ENCODE results near the gene GUCA1A.

GUCA1A gene

DNA sequence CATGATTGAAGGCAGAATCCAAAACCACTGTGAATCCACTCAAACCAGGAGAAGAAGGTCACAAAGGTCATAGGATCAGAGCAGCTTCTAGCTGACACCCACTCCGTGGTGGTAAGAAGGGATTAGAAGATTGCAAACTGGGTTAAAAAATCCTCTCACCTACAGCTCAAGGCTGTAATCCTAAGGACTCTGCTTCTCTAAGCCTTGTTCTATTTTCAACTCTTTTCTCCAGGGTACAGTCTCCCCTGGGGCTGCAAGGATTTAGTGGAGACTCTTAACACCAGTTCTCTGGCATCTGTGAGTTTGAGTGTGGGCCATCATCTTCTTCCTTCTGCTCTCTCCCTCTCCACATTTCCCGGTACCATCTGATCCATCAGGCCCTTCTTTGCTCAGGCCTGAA lies at the start of gene GUCA1A:
TSS of gene GUCA1A (plus strand) at position 264 of the 400 bp plus-strand sequence. CDS start 250 bp downstream, outside the sequence.
- no peak for DNase-seq (ENCODE audit: low spot score)

DNA sequence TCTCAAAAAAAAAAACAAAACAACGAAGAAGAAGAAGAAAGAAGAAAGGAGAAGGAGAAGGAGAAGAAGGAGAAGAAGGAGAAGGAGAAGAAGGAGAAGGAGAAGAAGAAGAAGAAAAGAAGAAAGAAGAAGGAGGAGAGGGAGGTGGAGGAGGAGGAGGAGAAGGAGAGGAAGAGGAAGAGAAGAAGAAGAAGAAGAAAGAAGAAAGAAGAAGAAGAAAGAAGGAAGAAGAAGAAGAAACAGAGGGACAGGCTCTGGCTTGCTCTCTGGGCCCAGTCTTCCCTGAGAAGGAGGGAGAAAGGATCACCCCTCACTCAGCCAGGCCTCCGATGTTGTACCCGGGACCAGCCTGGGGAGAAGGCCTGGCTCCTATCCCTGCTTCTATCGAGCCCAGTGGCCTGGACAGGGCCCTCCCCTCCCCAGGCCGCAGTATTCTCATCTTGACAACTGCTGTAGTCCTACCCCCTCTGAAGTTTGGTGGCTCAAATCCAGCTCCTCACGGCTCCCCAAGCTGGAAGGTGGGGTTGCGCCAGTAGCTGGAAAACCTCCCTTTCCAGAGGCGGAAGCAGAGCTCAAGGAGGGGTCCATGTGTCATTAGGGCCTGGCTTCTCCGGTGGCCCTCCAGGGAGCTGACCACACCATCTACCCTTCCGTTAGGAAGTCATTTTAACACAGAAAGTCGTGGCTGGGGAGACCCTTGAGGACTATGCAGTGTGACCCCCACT lies 49.6 kb upstream of the GUCA1A start:
- DNase-seq (ENCODE audit: low spot score): no peak

DNA sequence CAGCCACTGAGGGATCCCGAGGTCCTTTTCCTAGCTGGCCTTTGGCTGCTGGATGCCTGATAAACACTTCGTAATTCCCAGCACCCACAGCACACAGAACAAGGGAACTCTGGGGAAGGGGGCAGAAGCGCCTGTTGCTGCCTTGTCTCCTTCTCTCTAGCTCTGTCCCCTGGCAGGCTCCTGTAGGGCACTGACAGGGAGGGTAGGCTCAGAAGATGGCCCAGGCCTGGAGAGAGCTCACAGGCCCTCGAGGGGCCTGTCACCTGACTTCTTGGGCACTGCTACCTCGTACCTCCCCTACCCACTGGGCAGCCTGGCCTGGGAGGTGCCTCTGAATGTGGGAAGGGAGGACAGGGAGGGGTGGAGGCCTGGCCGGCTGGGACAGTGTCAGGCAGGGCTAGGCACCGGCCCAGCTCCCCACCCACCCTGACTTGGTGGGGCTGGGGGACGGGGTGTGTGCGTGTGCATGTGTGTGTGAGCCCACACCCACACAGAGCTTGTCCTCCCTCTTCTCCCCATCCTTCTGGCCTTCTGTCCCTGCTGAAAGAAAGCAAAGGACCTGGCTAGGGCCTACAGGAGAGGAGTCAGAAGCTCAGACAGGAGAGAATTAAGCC lies 48.8 kb upstream of the GUCA1A start:
- no peak for DNase-seq (ENCODE audit: low spot score)

DNA sequence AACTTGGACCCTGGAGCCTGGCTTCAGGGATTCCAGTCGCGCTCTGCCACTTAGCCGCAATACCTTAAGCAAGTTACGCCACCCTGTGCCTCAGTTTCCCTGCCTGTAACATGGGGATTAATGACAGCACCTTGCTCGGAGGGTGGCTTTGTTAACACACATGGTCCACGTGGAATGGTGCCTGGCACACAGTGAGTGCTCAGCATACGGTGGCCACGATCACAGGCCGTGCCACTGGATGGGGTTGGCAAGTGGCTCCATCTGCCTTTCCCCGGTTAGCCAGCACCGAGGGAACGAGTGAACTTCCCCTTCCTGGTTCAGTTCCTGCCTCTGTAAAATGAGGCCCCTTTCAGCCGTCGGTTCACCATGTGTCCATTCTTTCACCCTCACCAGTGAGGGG lies 47.9 kb upstream of the GUCA1A start:
- DNase-seq (ENCODE audit: low spot score): no peak

DNA sequence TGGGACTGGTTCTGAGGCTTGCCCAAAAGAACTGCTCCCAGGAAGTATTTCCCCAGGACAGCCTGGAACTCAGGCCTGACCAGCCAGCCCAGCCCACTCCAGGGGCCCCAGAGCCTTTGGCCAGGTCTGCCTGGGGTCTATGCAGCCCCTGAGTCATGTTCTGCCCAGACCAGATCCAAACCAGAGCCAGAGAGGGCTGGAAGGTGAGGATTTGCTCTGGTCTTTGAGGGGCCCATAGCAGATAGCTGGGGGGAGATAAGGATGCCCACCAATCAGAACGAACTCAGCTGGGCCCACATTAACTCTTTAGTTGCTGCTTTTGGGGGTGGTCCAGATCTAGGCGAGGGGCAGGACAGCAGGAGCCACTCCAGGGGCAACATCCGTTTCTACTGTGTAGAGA lies 47.5 kb upstream of the GUCA1A start:
- DNase-seq (ENCODE audit: low spot score): no peak

DNA sequence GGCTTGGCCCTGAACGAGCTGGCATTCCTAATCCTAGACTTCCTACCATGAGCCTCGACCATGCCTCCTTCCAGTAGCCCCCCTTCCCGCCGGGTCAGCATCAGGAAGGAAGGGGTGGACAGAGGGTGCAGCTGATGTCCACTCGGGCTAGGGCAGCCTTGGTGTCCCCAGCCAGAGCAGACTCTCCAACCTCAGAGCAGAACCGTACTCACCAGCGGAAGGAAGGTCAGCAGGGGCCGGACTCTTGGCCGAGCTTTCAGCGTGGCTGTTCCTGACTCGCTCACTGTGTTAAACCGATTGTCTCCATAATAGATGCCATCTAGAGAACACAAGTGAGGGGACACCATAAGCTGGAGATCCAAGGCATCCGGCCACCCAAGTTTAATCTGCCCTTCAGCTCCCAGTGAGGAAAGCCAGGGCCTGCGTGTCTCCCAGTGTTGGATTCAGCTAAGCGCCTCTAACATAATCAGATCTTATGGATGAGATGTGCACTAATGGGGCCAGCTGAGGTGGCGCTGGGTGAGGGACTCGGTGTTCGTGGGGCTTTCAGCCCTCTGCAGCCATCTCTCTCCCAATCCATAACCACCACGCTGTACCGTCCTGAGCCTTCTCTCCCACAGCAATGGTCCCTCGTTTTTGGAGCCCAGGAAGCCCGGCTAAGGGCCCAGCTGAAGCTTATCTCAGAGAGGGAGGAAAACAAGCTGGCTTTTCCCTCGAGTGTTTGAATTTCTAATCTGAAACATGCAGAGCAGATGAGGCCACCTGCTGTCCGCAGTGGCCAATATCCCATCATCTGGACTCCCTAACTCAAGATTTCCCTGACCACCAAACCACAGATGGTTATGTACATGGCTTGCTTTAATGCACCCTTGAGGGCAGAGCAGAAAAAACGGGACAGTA lies 44.5 kb upstream of the GUCA1A start:
- no peak for DNase-seq (ENCODE audit: low spot score)

DNA sequence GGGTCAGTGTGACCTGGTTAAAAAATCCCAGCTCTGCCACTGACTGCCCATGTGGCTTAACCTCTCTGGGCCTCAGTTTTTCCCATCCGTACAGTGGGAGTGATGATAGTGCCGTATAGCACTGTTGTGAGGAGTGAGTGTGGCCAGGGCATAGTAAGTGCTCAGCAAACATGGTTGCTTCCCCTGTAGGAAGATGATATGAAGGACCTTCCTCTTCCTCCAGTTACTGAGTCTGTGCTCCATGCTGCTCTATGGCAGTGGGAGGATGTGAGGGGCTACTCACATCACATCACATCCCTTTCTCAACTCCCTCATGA lies 43.8 kb upstream of the GUCA1A start:
- no peak for DNase-seq (ENCODE audit: low spot score)

DNA sequence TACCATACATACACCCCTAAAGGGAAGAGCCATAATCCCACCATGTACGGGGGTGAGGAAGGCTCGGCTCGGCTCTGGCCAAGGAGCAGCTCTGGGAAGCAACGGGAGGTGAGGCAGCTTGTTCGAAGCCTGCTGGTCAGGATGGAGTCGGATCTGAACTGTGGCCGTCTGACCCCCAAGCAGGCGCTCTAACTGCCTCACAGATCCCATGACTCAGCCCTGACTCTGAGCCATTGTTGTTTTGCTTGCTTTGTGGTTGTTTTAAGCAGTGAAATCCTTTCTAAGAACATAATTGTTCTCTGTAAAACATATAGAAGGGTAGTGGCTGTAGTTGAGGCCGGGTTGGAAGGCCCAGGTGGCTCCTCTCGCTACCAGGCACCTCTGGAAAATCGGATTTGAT lies 41.6 kb upstream of the GUCA1A start:
- no peak for DNase-seq (ENCODE audit: low spot score)

DNA sequence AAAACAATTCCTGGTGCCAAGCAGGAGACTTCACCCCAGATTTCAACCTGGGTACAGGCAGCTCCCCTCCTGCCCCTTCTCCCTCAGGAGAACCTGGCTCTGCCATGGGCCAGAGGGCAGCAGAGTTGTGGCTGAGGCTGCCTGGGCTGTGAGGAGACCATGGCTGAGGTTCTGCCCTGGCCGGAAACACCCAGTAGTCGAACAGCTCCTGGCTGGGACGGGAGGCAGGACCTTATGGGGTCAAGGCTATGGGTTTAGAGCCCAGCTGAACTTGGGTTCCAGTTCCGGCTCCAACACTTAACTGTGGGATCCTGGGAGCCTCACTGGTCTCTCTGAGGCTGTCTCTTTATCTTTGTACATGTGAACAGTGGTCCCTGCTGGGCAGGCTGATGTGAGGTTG lies 39.2 kb upstream of the GUCA1A start:
- DNase-seq (ENCODE audit: low spot score): no peak

DNA sequence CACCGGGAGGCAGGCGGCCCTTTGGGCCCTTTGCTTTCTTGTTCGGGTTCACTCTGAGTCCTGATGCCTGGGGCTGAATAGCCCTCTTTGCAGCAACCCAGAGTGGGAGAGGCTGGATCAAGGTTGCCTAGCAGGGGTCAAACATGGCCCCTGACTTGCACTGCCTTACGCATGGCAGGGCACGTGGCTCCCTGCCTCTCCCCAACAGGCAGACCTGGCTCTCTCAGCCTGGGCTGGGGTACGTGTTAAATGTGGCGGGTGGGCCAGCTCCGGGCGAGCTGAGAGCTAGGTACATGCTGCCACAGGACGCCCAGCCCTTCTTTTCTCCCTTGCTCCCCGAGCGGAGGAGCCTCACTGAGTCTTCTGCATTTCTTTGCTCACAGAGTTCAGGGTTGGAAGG lies 38.0 kb upstream of the GUCA1A start:
- DNase-seq (ENCODE audit: low spot score): no peak

DNA sequence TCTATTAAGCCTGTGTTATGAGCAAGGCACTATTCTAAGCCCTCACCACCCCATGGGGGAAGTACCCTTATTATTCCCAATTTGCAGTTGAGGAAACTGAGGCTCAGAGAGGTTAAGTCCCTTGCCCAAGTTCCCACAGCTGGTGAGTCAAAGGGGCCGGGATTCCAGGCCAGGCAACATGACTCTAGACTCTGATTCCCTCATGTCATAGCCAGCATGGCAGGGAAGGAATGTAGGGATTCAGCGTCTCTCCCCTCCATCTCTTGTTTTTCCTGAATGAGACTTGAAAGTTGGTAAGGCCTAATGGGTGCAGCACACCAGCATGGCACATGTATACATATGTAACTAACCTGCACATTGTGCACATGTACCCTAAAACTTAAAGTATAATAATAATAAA lies 37.4 kb upstream of the GUCA1A start:
- no peak for DNase-seq (ENCODE audit: low spot score)

DNA sequence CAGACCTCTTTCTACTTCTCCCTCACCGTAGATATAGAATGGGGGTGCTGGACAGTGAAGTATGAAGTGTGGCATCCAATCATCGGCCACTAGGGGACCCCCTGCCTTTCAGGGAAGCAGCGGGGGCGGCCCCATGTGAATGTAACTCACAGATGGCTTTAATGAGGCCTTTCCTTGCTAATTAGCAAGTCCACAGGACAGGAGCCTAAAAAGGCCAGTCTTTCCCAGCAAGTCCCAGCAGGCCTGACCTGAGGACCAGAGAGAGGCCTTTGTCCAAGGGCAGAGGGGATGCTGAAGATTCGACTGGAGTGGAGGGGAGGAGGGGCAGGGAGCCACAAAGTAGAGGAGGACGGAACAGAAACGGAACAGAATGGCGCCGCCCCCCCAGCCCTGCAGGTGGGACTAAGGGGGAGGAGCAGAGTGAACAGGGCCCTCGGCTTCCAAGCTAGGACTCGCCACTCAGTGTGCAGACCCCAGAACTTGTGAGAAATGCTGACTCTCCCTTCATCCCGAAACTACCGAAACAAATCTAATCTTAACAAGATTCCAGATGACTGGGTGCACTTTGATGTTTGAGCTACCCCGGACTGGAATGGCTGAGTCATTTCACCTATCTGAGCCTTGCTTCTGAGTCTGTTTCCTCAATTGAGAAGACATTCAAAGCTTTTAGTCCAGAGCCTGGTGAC lies 36.5 kb upstream of the GUCA1A start:
- DNase-seq (ENCODE audit: low spot score): peak; percentile 83

DNA sequence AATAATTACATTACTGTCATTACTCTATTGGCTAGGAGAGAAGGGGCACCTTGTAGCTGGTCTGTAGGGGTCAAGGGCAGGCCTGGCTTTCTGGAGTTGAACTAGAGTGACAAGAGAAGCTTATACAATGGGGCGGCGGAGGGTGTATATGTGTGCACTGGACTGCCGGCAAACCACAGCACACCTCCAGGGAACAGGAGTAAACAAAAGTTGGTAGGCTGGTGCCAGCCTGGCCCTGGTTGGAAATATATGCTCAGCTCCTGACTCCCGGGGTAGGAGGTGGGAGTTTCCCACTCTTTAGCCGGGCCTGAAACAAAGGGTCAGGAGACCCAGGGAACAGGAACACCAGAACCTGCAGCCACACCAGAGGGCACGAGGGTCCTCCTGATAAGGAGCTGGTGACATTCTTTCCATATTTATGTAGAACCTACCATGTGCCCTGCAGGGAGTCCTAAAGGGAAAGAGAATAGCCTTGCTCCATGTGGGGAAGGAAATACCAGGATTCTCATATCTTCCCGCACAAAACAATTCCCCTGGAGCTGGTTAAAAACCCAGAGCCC lies 35.9 kb upstream of the GUCA1A start:
- DNase-seq (ENCODE audit: low spot score): no peak

DNA sequence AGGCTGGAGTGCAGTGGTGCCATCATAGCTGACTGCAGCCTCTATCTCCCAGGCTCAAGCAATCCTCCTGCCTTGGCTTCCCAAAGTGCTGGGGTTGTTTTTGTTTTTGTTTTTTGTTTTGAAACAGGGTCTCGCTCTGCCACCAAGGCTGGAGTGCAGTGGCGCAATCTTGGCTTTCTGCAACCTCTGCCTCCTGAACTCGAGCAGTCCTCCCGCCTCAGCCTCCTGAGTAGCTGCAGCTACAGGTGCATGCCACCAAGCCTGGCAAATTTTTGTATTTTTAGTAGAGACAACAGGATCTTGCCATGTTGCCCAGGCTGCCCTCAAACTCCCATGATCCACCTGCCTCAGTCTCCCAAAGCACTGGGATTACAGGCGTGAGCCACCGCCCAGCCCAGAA lies 35.0 kb upstream of the GUCA1A start:
- no peak for DNase-seq (ENCODE audit: low spot score)

DNA sequence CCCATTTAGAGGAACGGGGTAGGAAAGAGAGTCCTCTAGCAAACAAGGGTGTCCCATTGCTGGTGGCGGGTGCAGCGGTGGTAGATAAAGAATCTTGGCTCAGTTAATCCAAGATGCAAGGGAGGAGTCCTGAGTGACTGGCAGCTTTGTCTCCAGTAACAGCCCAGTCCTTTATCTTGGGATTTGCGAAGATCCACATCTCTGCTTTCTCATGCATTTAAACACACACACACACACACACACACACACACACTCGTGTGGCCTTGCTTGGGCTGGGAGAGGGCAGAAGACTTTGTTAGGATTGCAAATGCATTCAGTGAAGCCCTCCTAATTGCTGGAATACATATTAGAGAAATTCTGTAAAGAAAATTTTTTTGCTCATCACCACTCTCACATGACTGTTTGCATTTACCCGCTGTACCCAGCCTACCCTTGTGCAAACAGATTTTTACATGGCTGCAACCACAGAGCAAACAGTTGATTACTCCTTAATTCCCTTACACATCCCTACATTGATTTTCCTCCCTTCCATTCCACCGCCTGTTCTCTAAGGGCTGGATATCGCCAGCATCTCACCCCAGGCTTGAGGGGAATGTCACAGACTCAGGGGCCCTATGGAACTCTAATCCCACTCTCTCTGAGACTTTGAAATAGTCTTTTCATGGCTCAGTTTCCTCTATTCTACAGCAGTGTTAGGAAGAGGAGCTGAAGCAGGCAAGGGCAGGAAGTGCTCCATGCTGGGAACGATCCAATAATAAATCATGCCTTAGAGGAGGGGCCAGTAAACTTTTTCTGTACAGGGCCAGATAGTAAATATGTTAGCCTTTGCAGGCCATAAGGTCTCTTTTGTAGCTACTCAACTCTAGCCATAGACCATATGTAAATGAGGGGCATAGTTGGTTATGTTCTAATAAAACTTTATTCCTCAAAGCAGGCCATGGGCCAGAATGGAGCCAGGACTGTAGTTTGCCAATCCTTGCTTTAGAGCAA lies 34.2 kb upstream of the GUCA1A start:
- DNase-seq (ENCODE audit: low spot score): peak; percentile 48

DNA sequence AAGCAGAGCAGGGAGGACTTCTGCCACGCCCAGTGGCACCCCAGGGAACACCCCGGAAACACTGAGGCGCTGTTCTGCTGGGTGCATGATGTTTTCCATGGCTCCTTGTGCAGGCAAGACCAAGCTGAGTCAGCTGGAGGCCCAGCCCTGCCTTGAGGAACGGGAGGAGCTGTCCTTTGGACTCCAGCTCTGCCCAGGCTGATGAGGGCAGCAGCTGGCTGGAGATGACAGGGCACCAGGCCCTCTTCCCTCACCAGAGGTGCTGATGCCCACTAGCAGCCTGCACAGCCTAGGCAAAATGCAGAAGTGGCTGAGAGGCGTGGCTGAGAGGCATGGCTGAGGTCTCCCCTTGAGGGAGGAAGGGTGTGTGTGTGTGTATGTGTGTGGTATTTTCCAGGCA lies 33.1 kb upstream of the GUCA1A start:
- DNase-seq (ENCODE audit: low spot score): no peak

DNA sequence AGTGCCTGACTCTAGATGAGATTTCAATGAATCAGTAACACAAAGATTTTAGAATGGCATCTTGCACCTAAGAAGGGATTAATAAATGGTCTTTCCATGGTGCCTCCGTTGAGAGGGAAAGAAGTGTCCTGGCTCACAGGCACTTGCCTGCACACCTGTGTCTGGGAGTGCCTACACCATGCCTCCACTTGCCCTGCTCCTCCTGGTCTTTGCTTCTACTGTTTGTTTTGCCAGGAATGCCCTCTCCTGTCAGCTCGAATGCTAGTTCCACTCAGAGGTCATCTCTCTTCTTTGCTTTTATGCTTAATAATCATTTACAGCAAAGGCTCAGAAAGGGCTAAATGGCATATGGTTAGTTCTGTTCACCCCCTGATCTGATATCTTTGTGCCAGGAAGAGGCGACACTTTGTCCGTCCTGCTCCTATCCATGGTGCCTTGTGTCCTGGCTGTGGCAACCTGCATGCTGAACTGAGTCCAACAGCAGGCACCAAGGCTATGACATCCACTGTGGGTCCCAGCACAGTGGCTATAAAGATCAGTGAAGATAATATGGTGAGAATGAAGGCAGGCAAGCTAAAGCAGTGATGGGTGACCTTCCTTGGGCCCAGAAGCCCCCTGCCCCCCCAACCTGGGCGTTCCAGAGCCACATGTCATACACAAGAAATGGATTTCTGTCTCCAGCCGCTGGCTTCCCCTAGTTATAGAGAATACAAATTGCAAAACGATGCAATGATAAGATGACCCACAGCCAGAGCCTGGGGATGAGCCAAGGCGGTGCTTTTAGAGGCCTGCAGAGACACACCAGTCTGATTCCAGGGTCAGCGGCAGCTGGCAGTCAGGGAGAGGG lies 32.2 kb upstream of the GUCA1A start:
- DNase-seq (ENCODE audit: low spot score): no peak

DNA sequence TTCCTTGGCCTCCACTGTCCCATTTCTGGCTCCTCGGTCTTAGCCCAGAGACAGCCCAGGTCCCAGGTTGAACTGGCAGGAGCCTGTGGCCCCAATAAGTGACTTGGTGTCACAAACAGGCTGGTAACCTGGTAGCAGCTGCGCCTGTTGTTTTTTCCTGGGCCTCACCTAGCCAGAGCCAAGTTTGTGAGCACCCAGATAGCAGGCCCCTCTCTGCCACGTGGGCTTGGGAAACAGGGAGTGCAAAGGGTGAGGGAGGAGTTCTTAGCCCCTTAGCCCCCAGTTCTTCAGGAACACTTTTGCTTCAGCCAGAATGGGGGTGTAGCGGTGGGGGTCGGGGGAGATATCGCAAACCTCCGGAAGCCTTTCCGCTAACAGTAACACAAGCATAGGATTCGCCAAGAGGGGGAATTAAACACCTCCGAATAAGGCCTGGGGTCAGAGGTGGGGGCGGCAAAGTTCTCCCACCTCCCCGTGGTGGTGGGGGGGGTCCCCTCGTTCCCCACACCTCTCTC lies 31.5 kb upstream of the GUCA1A start:
- no peak for DNase-seq (ENCODE audit: low spot score)

DNA sequence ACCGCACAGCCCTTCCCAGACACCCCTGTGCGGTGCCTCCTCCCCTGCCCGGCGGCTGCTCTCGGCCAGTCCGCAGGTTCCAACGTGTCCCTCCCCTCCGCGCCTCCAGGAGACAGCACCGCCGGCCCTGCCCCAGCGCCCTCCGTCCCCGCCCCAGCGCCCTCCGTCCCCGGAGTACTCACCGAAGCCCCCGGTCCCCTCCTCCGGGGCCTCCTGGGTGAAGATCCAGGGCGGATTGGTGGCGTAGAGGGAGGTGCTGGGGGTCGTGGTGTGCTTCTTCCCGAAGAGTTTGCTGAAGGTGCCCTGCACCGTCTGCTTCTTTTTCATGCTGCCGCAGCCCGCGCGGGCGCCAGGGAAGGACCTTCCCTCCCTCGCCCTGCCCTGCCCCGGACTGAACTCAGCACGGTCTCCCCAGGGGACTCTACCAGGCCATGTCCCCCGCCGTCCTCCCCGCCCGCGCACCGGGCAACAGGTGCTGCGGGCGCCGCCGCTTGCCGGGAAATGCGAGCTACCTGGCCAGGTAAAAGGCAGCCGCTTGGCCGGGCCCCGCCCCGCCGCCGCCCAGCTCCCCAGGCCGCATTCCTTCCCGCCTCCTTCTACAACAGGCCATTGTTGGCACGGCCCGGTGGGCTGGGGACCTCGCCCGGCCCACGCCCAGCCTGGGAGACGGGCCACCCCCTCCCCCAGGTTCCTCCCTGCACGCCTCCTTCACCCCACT lies 30.9 kb upstream of the GUCA1A start, which contains the start of gene C6orf132:
TSS of gene C6orf132 (minus strand) at position 503 of the 718 bp plus-strand sequence. CDS start at position 327, 176 bp downstream.
- peak; percentile 94 for DNase-seq (ENCODE audit: low spot score)
